Upper lobe of left lung (tissue), 4 donors: ENCODE data around the gene KCNJ6.

Experiments used
- CTCF ChIP-seq, 6 experiments: fragments of 450-650 bp in 4 of 6; fragments of 200-600 bp in 2 of 6; sonication (generic) in 2 of 6; IDR thresholded peaks; one replicate each; pipeline ENCODE4 v1.5.1; 2016 to 2019; ENCODE audit warnings: antibody characterized with exemption in 6 of 6
- EP300 ChIP-seq, 4 donors: sonication (generic); formaldehyde crosslinking; IDR thresholded peaks; one replicate each; pipeline ENCODE4 v1.5.1; 2017; ENCODE audit warnings: antibody characterized with exemption in 4 of 4, control low read depth in 2 of 4

- TF ChIP-seq CTCF (IDR thresholded peaks at IDR 0.05) (no peak), EP300 (IDR thresholded peaks at IDR 0.05) (no peak)
Measured at GRCh38 chr21:37868446-37869295, 47.6 kb downstream of the KCNJ6 start.
